HG03575 (cell line): ENCODE measurements around the gene FBXL3.

Experiments
- ATAC-seq: cut with Tn5 transposase; IDR thresholded peaks from one replicate; pipeline ENCODE4 v1.9.1; 2021; ENCODE audit not compliant: unreplicated experiment, insufficient number of reproducible peaks, low FRiP score; ENCODE audit errors: extremely low read depth

The FBXL3 gene, protein sequence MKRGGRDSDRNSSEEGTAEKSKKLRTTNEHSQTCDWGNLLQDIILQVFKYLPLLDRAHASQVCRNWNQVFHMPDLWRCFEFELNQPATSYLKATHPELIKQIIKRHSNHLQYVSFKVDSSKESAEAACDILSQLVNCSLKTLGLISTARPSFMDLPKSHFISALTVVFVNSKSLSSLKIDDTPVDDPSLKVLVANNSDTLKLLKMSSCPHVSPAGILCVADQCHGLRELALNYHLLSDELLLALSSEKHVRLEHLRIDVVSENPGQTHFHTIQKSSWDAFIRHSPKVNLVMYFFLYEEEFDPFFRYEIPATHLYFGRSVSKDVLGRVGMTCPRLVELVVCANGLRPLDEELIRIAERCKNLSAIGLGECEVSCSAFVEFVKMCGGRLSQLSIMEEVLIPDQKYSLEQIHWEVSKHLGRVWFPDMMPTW

DNA sequence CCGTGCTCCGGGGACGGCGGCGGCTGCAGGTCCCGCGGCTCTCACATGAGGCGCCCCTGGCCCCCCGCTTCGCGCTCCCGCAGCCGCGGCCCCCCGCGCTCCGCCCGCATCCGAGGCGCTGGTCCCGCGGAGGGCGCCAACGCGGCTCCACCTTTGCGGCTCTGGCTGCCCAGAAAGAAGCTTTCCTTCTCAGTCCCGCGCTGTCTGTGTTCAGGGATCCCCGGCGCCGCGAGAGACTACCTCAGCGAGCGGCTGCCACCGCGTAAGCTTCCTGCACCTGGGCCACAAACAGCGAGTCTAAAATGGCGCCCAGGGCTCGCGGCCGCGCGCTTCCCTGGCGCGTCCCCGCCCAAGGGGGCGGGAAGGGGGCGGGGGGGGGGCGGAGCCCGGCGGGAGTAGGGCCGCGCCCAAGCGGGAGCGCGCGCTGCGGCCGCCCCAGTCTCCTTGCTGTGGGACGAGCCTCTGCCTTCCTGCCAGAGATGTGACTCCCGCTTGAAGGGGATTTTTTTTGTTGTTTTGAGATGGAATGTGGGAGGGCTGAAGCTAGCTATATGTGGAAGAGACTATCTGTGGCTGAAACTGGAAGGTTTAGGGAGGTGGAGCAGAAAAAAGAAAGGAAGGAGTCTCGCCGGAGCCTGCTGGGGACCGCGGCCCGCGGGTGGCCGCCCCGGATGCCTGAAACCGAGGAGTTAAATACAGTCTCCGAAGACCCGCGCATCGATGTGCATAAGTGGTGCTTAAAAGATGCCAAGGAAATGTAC is at the start of gene FBXL3:
Gene FBXL3 (minus strand): TSS at position 299 of the 761 bp plus-strand sequence. CDS start 5,299 bp downstream, outside the sequence.
- peak; percentile 30 for ATAC-seq

DNA sequence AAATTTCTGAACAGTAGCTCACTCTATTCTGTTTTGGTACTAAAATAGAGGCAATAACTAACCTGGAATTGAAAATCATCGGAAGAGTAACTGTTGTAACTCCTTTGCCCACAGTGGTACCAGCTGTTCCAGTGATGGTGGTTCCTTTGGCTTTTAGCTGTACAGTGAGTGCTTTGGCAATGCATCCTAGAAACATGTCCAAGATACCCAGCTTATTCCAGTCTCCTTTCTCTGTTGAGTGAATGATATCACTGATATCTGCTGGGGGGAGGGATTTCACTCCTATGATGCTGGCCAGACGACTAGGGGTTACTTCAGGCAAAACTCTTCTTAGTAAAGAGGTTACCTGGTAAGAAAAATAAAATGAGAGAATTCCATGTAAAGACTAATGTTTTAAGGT is 40.6 kb upstream of the FBXL3 start:
- no peak for ATAC-seq

DNA sequence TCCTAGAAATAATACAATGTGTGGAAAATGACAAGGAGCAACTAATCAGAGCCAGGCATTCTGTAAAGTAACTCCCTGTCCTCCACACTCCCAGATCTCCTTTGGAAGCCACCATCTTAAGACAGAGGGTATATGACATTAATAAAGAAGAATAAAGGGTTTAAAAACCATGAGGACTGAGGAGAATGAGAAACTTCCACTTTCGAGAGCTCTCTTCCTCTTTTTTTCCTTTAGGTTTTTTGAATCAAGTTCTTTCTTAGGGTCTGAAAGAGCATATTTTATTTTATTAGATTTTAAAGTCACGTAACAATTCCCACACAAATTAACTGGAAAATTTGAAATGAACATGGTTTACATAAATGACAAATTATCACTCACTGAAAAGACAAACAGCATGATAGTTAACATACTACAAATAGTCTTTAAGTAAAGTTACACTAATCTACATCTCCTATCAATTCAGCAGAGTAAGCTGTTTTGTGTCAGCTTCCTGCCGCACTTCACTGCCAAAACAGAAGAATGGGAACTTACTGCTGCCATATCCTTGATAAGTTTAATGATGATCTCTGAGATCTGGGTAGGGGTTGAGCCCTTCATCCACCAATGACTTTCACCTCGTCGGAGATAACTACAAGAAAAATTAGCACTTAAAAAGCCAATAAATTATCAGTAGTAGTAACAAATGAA is 38.6 kb upstream of the FBXL3 start:
- ATAC-seq: no peak

DNA sequence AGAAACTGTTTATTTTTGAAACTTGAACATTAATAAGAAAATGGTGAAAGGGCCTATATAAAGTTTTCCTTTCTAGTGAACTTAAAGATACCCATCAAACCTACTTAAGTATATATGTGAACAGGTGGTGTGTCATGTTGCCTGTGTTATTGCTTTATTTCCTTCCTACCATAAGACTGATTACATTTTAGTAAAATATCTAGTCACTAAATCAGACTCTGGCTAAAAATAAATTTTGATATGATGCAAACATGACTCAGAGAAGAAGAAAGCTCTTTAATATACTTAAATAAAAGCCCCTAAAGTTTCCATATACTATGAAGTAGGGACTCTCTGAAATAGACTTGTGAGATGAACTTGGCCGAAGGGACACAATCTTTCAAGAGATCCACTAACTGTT is 35.1 kb upstream of the FBXL3 start:
- ATAC-seq: no peak

DNA sequence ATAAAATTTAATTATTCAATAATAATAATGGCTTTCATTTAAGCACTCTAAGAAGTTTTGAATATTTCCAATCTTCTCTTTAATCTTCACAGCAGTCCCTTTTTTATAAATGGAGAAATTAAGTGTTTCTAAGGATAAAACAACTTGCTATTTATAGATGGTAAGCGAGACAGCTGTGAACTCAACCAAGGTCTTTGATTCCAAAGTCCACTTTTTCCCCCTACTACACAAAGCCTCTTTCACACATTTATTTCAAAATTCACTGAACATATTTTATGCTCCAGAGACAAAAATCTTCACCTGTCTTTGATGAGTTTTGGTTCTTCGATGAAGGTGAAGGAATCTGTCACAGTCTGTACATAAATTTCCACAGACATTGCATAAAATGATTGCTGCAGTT is 34.4 kb upstream of the FBXL3 start:
- no peak for ATAC-seq

DNA sequence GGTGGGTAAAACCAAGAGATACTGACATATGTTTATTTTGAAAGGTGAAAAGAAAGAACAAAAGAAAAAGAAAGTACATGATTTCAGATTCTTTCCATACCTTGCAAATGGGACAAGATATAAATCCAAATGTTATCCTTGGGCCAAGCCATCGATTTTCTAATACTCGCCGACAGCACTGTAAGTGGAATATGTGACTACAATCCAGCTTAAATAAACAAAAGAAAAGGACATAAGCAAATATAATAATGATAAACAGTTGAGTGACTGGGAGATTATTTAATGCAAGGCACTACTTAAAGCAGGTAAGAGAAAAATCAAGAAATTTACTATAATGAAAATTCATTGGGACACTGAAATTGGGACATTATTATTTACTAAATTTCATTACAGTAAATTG is 29.9 kb upstream of the FBXL3 start:
- no peak for ATAC-seq

DNA sequence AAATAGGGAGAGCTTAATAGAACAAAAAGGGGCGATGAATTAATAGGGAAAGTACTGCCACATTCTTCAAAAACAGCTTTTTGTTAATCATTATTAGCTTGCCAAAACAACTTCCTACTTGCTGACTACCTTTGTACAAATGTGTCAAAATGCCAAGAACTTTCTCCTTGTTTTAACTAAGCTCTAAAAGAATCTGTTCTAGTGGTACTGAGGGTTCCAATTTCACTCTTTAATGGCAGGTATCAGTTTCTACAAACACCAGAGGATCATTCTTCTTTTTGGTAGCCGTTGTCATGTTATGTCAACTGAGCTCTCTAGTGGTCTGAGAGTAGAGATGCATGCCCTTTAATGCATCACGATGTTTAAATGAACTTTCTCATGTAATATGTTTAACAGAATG is 29.4 kb upstream of the FBXL3 start:
- ATAC-seq: no peak

DNA sequence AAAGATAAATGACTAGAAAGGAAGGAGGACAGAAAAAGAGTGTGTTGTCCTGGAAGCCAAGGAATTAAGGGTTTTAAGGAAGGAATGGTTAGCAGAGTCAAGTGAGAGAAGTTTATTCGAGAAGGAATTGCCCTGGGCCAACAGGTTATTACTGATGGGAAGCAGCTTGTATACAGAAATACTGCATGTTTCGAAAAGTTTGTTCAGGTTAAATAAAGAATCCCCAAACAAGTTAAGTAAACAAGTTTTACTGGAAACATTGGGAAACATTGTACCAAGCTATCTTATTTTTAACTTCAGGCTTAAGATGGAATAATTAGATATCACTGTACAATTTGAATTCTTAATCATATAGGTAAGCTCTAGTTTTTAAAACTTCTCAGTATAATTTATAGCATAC is 28.2 kb upstream of the FBXL3 start:
- no peak for ATAC-seq

DNA sequence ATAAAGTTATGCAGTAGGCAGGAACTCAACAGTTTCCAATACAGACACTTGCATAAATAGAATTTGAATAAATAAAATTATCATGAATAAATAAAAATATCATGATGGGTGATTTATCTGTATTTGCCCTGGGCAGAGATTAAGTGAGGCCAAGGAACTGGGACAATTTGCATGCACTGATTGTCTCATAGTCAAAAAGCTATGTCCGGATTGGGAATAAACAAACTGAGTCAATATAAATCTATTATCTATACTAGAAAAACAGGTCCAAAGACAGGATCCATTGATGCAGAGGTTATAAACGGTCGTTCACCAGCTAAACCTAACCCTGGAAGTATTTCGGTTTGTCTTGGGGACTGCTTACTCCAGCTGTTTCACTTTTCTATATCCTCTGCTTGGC is 26.2 kb upstream of the FBXL3 start:
- ATAC-seq: no peak

DNA sequence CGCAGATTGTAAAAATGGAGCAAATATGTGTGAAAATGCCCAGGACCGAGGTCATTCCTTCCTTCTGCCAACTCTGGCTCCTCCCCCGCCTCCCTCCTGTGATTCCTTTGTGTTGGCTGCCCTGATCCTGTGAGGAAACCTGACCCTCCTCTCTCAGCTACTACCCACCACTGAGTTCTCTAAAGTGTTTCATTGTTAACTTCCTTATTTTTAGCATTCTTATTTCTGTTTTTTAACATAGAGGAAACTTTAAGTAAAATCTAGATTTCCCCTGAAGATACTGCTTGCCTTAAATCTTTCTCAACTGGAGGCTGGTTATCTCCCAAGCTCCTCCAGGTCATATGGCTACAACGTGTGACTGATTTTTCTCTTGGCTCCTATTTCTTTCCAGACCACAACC is 21.7 kb upstream of the FBXL3 start:
- ATAC-seq: no peak

DNA sequence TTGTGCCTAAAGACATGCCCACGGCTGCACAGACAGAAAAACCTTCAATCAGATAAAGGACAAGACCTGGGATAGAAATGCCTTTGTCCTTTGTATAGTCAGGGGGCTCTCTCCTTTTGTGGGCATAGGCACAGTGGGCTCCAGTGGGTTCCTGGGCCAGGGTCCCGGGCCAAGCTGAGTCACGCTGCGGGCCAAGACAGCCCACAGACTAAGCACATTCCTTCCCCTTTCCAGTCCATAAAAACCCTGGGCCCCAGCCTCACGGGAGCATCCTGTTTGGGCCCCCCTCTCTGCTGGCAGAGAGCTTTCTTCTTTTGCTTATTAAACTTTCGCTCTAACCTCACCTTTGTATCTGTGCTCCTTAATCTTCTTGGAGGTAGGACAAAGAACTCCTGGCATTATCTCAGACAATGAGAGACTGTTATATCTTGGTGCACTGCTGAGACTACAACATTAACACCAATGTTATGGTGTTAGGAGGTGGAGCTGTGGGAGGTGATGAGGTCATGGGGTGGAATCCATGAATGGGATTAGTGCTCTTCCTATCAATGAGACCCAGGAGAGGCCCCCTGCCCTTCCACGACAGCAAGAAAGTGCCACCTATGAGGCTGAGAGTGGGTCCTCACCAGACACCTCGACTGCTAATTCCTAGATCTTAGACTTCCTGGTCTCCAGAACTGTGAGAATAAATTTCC is 20.8 kb upstream of the FBXL3 start:
- ATAC-seq: no peak

DNA sequence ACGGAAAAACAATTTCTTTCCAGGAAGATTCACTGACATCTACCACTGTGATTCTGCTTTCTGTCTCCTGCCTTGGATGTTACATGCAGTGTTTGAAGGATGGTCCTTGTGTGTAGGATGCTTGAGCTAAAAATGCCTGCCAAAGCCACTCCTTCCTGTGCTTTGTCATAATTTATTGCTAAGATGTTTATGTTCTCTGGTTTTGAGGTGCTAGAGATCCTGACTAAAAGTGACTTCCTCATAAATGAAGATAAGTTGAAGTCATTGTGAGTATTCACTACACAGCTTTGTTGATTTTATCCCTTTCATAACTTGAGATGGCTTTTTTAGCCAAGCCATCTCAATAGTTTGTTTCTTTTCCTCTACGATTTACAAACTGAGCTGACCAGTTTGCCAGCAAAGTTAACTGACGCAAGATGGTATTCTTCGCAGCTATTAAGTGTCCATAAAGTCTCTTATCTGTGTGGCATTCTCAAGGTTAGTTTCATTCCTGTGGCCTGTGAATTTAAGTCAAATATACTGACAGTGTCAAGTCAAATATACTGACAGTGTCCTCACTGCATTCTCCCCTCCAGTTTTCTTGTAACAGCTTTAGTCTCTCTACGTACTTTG is 15.7 kb upstream of the FBXL3 start:
- ATAC-seq: no peak

DNA sequence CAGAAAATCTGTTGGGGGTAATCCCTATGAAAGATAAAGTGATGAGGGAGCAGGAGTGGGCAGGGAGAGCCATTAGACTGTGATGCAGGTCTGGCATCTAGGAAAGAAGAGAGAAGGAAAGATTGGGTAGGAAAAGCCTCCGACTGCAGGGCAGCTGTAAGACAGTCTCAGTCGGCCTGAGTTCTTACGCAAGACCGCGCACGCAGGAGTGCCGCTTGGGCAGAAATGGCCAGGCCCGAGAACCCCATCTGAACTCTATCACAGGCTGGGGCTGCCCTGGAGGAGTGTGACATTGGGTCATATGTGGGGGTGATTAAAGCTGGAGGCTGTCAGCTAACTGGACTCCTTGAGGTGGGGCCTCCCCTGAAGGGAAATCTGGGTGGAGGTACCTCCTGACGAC is 13.9 kb upstream of the FBXL3 start:
- no peak for ATAC-seq

DNA sequence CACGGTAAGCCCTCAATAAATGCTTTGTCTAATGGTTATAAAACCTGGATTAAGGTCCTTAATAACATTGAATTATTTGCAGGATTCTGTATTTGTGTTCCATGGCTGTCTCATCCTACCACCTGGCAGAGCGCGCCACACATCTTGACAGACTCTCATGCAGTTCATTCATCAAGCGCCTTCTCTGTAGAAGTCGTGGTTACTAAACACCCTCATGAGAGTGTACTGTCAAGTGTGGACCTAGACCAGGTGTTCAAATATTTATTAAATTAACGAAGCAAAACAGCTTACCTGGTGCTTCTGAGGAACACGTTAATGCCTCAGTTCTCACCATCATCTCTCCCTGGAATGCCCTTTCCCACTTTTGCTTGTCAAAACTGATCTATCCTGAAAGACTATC is 13.1 kb upstream of the FBXL3 start:
- ATAC-seq: no peak

DNA sequence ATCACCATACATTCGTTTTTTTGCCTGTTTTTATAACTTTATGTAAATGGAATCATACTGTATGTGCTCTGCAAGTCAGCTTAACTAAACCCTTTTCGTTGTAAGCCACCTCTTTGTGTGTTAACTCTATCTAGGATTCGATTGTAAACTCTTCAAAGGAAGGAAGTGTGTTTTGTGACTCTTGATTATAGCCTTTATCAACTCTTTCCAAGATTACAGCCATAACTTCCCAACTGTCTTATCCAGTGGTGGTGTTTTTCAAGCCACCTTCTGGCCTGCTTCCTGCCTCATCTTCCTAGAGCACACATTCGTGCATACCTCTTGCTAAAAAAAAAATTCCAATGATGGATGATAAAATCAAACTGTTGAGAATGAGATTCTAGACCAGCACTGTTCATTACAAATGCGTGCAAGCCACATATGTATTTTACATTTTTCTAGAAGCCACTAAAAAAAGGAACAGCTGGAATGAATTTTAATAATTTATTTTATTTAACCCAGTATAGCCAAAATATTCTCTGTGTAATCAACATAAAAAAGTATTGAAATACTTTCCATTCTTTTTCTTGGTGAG is 12.0 kb upstream of the FBXL3 start:
- no peak for ATAC-seq

DNA sequence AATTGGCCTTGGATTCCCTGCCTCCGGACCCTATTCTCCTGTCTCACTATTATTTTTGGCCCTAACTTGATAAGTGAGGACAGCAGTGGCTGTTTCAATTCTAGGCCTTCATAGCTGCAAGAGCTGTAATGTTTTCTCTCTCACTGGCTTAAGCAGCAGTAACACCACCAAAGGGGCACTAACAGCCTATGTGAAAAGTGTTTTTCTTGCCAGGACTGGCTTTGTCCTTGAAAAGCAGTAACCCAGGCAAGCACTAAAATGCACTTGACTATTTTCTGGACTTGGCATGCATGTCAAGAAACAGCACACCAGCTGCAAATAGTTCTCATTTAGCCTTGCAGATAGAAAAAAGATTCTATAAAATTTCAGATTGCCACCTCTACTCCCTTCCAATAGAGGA is 9.3 kb upstream of the FBXL3 start:
- ATAC-seq: no peak

DNA sequence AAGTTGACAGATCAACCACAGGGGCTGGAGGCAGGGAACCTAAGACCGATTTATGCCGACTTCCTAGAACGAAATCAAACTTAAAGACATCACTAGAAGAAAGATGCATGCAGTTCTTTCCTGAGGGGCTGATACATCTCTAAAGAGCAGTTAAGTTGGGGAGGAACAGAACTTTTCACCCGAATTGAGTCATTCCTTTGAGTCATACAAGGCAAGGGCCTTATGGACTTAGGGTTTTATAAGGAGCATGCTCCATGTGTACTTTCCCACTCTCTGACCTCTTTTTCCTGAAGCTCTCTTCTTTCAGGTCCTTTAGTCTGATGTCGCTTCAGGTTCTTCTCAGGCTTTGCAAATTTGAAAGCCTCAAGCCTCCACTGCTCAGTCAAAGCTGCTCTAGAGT is 7.9 kb upstream of the FBXL3 start:
- no peak for ATAC-seq

DNA sequence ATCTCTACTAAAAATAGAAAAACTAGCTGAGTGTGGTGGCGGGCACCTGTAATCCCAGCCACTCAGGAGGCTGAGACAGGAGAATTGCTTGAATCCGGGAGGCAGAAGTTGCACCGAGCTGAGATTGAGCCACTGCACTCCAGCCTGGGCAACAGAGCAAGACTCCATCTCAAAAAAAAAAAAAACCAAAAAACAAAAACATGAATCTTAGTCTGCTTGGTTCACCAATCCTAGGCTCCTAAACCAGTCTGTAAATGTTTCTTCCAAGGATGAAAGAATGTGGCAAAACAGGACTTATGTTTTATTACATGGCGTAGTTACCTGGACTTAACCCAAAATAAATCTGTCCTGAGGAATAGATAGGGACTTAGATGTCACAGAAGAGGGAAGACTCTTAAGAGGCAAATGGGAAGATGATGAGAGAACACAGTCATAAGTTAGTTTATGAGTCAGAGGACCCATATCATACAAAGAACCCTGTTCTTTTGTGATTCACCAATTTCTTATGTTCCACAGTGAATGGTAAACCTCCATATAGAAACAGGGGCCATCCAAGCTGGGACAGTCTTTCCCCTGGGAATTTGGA is 6.9 kb upstream of the FBXL3 start:
- no peak for ATAC-seq
